Sigmoid colon (tissue), 7 donors: ENCODE measurements around the gene HSF4. TPM values are rescaled to one million over a fixed set of nuclear protein-coding genes. Genes with fewer than 3 reads are reported as not detected.

ENCODE experiments used
- DNase-seq: peaks from one replicate; pipeline ENCODE4 v3.0.0-alpha.2; 2019
- H3K27ac ChIP-seq, 4 donors: fragments of 200-600 bp; sonication (generic); one replicate each; pipeline ENCODE4 v1.5.1; 2016 to 2019; ENCODE audit warnings: mild to moderate bottlenecking in 1 of 4
- H3K27me3 ChIP-seq, 3 donors: fragments of 200-600 bp; sonication (generic); one replicate each; pipeline ENCODE4 v1.5.1; 2019; ENCODE audit warnings: mild to moderate bottlenecking in 1 of 3
- H3K36me3 ChIP-seq, 4 donors: fragments of 200-600 bp; sonication (generic); one replicate each; pipeline ENCODE4 v1.5.1; 2016 to 2019
- H3K4me1 ChIP-seq, 4 donors: fragments of 200-600 bp; sonication (generic); one replicate each; pipeline ENCODE4 v1.5.1; 2017 to 2019
- H3K4me3 ChIP-seq, 4 donors: fragments of 200-600 bp; sonication (generic); one replicate each; pipeline ENCODE4 v1.5.1; 2017 to 2019; ENCODE audit warnings: mild to moderate bottlenecking in 2 of 4, moderate library complexity in 1 of 4
- H3K9me3 ChIP-seq, 4 donors: fragments of 200-600 bp in 3 of 4; sonication (generic) in 3 of 4; one replicate each; pipeline versions ENCODE4 v1.5.1 to v1.6.1; 2013 to 2019
- CTCF ChIP-seq, 4 experiments: fragments of 450-650 bp in 3 of 4; fragments of 200-600 bp in 1 of 4; IDR thresholded peaks; one replicate each; pipeline ENCODE4 v1.5.1; 2016 to 2019; ENCODE audit warnings: antibody characterized with exemption in 4 of 4, mild to moderate bottlenecking in 3 of 4, moderate library complexity in 2 of 4
- EP300 ChIP-seq, 4 donors: sonication (generic); formaldehyde crosslinking; IDR thresholded peaks; one replicate each; pipeline ENCODE4 v1.6.1; 2017; ENCODE audit warnings: antibody characterized with exemption in 4 of 4
- POLR2A ChIP-seq, 2 donors: fragments of 450-650 bp; IDR thresholded peaks; one replicate each; pipeline ENCODE4 v1.6.1; 2016; ENCODE audit warnings: antibody characterized with exemption in 2 of 2, mild to moderate bottlenecking in 2 of 2, moderate library complexity in 2 of 2
- POLR2AphosphoS5 ChIP-seq, 4 donors: sonication (generic); formaldehyde crosslinking; IDR thresholded peaks; one replicate each; pipeline ENCODE4 v1.6.1; 2017; ENCODE audit warnings: antibody characterized with exemption in 4 of 4
- WGBS, 2 donors: extraction: QIAGEN DNeasy Blood & Tissue Kit; methylation state at CpG; one replicate each; pipeline ENCODE4 v1.1.7; 2013; 5-methylcytosine and 5-hydroxymethylcytosine counted together
- intact Hi-C: fragments of 100-400 bp; cut with DNase I; formaldehyde crosslinking; loops from one replicate; pipeline ENCODE4 v1.15.1; 2023
- polyA plus RNA-seq, 3 donors: library from polyadenylated mRNA; stranded (reverse); fragments of 200-250 nt; gene quantifications; one replicate each; pipeline ENCODE4 v1.2.3, GENCODE V29; 2013
- total RNA-seq, 4 donors: library from RNA; depleted of rRNA; stranded (reverse); fragments of >200 nt; gene quantifications; one replicate each; pipeline ENCODE4 v1.1.0, GENCODE V29; 2016
- donor health status: healthy with polysubstance abuse.
- donor health status: Bipolar disorder and iron deficiency.
- donor health status: healthy.

The HSF4 gene
- total and polyA plus RNA-seq, 7 donors, result 1.2 to 109 (median 21.2) TPM

GRCh38 chr16:67166598-67167168, 2.1 kb downstream of the HSF4 start:
- no peaks in the 10 kb centered on the region for H3K9me3 ChIP-seq
- intact Hi-C loops, result no loop called here
- 76 to 90% methylated on average over 5 of the region's 5 CpGs for WGBS, 2 donors
- no peak for TF ChIP-seq POLR2AphosphoS5 (IDR thresholded peaks at IDR 0.05)
- TF ChIP-seq POLR2A (IDR thresholded peaks at IDR 0.05), result no peak
- no peak for TF ChIP-seq EP300 (IDR thresholded peaks at IDR 0.05)
- TF ChIP-seq CTCF (IDR thresholded peaks at IDR 0.05), result no peak
- DNase-seq, result no peak
- H3K4me3 ChIP-seq, result no peak overlapping the region
- H3K4me1 ChIP-seq, result peaks cover 0 to 75% (median 72%) of the 10 kb centered on the region in 4 donors
- H3K36me3 ChIP-seq, result no peaks in the 10 kb centered on the region
- peak overlapping the region in 1 of 4 donors; percentile 88 for H3K27ac ChIP-seq
- peaks cover 34 to 47% (median 43%) of the 10 kb centered on the region in 3 donors for H3K27me3 ChIP-seq

GRCh38 chr16:67167588-67167987, 3.0 kb downstream of the HSF4 start:
- peaks cover 33 to 38% (median 34%) of the 10 kb centered on the region in 3 donors for H3K27me3 ChIP-seq

GRCh38 chr16:67169011-67169451, 4.5 kb downstream of the HSF4 start:
- no peaks in the 10 kb centered on the region for H3K36me3 ChIP-seq
- 55 to 71% methylated on average over 9 of the region's 9 CpGs for WGBS, 2 donors
- peaks cover 0 to 64% (median 61%) of the 10 kb centered on the region in 4 donors for H3K4me1 ChIP-seq
- no peak for DNase-seq
- peak overlapping the region in 1 of 4 donors; percentile 56 for H3K4me3 ChIP-seq
- intact Hi-C loops, result no loop called here
- no peaks in the 10 kb centered on the region for H3K9me3 ChIP-seq
- H3K27ac ChIP-seq, result peak overlapping the region; percentile 87 to 95 (median 90)
- peaks cover 19 to 24% (median 20%) of the 10 kb centered on the region in 3 donors for H3K27me3 ChIP-seq
- TF ChIP-seq POLR2AphosphoS5 (IDR thresholded peaks at IDR 0.05), result no peak
- TF ChIP-seq POLR2A (IDR thresholded peaks at IDR 0.05), result no peak
- no peak for TF ChIP-seq EP300 (IDR thresholded peaks at IDR 0.05)
- TF ChIP-seq CTCF (IDR thresholded peaks at IDR 0.05), result no peak

More at GRCh38 chr16:67167588-67167987, 3.0 kb downstream of the HSF4 start:
- 92 to 94% methylated on average over 7 of the region's 7 CpGs for WGBS, 2 donors
- TF ChIP-seq POLR2A (IDR thresholded peaks at IDR 0.05), result no peak
- TF ChIP-seq EP300 (IDR thresholded peaks at IDR 0.05), result no peak
- no peak for TF ChIP-seq POLR2AphosphoS5 (IDR thresholded peaks at IDR 0.05)
- no peak for TF ChIP-seq CTCF (IDR thresholded peaks at IDR 0.05)
- Histone ChIP-seq H3K4me1 (peaks cover 0 to 65% (median 64%) of the 10 kb centered on the region in 4 donors), H3K27ac (peak overlapping the region in 1 of 4 donors; percentile 88), H3K4me3 (no peak overlapping the region), H3K36me3 (no peaks in the 10 kb centered on the region), H3K9me3 (no peaks in the 10 kb centered on the region)
- DNase-seq, result no peak
- intact Hi-C loops, result no loop called here

- no peak for TF ChIP-seq EP300 (IDR thresholded peaks at IDR 0.05)
- TF ChIP-seq CTCF (IDR thresholded peaks at IDR 0.05), result peak in 2 of 4 experiments; percentile 32 to 47
- peak overlapping the region; percentile 29 to 57 (median 48) for H3K4me3 ChIP-seq
These were observed 5.2 kb downstream of the HSF4 start for GRCh38 chr16:67169642-67170167.

More at GRCh38 chr16:67169642-67170167, 5.2 kb downstream of the HSF4 start:
- 8 to 9% methylated on average over 24 of the region's 24 CpGs for WGBS, 2 donors
- peaks cover 0 to 64% (median 61%) of the 10 kb centered on the region in 4 donors for H3K4me1 ChIP-seq
- peaks cover 14 to 17% (median 15%) of the 10 kb centered on the region in 3 donors for H3K27me3 ChIP-seq
- intact Hi-C loops, result no loop called here
- DNase-seq, result no peak
- H3K36me3 ChIP-seq, result no peaks in the 10 kb centered on the region
- no peaks in the 10 kb centered on the region for H3K9me3 ChIP-seq
- H3K27ac ChIP-seq, result peak overlapping the region; percentile 87 to 95 (median 90)
